Measurements from ENCODE around the gene OPA3.

OPA3 gene

GRCh38 chr19:45528149-45528743 is 56.4 kb downstream of the OPA3 start:
- no peaks in the 10 kb centered on the region for H3F3A ChIP-seq (ENCODE audit: insufficient read depth, low read length)
- no peak overlapping the region for H3K9ac ChIP-seq (ENCODE audit: low read length)
- no peak overlapping the region for H2AFZ ChIP-seq (ENCODE audit: low read length)
- H3K4me2 ChIP-seq (ENCODE audit: low read length): no peak overlapping the region
- H4K20me1 ChIP-seq (ENCODE audit: insufficient read depth, low read length): no peaks in the 10 kb centered on the region
- H3K27ac ChIP-seq (ENCODE audit: low read depth, low read length, poor library complexity, severe bottlenecking): no peak overlapping the region
- peaks cover 48% of the 10 kb centered on the region for H3K36me3 ChIP-seq (ENCODE audit: insufficient read depth, low read length)
- H3K9me2 ChIP-seq (ENCODE audit: low read depth, low read length): no peaks in the 10 kb centered on the region
- no peaks in the 10 kb centered on the region for H3K4me1 ChIP-seq (ENCODE audit: insufficient read depth, low read length, severe bottlenecking)
- H3K4me3 ChIP-seq (ENCODE audit: low read depth, low read length, poor library complexity, severe bottlenecking): no peak overlapping the region
- H3K27me3 ChIP-seq (ENCODE audit: insufficient read depth, low read length): no peaks in the 10 kb centered on the region
- no peak for TF ChIP-seq CTCF (IDR thresholded peaks at IDR 0.05; ENCODE audit: low read length)
- TF ChIP-seq EZH2 (IDR thresholded peaks at IDR 0.05; ENCODE audit: borderline replicate concordance, low read length): no peak
- H3K9me3 ChIP-seq (ENCODE audit: low read length): no peaks in the 10 kb centered on the region
- H3K79me2 ChIP-seq (ENCODE audit: insufficient read depth, low read length): no peaks in the 10 kb centered on the region

- H3K9me3 ChIP-seq (ENCODE audit: low read length): no peaks in the 10 kb centered on the region
- no peak overlapping the region for H3K4me3 ChIP-seq (ENCODE audit: low read depth, low read length, poor library complexity, severe bottlenecking)
- H3K27me3 ChIP-seq (ENCODE audit: insufficient read depth, low read length): no peaks in the 10 kb centered on the region
- no peaks in the 10 kb centered on the region for H4K20me1 ChIP-seq (ENCODE audit: insufficient read depth, low read length)
- H3K4me1 ChIP-seq (ENCODE audit: insufficient read depth, low read length, severe bottlenecking): no peaks in the 10 kb centered on the region
- no peaks in the 10 kb centered on the region for H3F3A ChIP-seq (ENCODE audit: insufficient read depth, low read length)
- no peak overlapping the region for H3K9ac ChIP-seq (ENCODE audit: low read length)
- no peak overlapping the region for H3K27ac ChIP-seq (ENCODE audit: low read depth, low read length, poor library complexity, severe bottlenecking)
- H3K9me2 ChIP-seq (ENCODE audit: low read depth, low read length): no peaks in the 10 kb centered on the region
- H3K36me3 ChIP-seq (ENCODE audit: insufficient read depth, low read length): peaks cover 48% of the 10 kb centered on the region
- H3K79me2 ChIP-seq (ENCODE audit: insufficient read depth, low read length): no peaks in the 10 kb centered on the region
- H3K4me2 ChIP-seq (ENCODE audit: low read length): no peak overlapping the region
- TF ChIP-seq EZH2 (IDR thresholded peaks at IDR 0.05; ENCODE audit: borderline replicate concordance, low read length): no peak
- TF ChIP-seq CTCF (IDR thresholded peaks at IDR 0.05; ENCODE audit: low read length): no peak
- H2AFZ ChIP-seq (ENCODE audit: low read length): no peak overlapping the region
Observed at GRCh38 chr19:45527731-45528130, 56.9 kb downstream of the OPA3 start.

- Histone ChIP-seq H4K20me1 (ENCODE audit: insufficient read depth, low read length) (no peaks in the 10 kb centered on the region), H3F3A (ENCODE audit: insufficient read depth, low read length) (no peaks in the 10 kb centered on the region), H2AFZ (ENCODE audit: low read length) (no peak overlapping the region), H3K79me2 (ENCODE audit: insufficient read depth, low read length) (no peaks in the 10 kb centered on the region), H3K4me2 (ENCODE audit: low read length) (no peak overlapping the region), H3K9me2 (ENCODE audit: low read depth, low read length) (no peaks in the 10 kb centered on the region), H3K27ac (ENCODE audit: low read depth, low read length, poor library complexity, severe bottlenecking) (no peak overlapping the region), H3K27me3 (ENCODE audit: insufficient read depth, low read length) (no peaks in the 10 kb centered on the region), H3K36me3 (ENCODE audit: insufficient read depth, low read length) (peaks cover 49% of the 10 kb centered on the region), H3K9ac (ENCODE audit: low read length) (no peak overlapping the region), H3K9me3 (ENCODE audit: low read length) (no peaks in the 10 kb centered on the region), H3K4me1 (ENCODE audit: insufficient read depth, low read length, severe bottlenecking) (no peaks in the 10 kb centered on the region), H3K4me3 (ENCODE audit: low read depth, low read length, poor library complexity, severe bottlenecking) (no peak overlapping the region)
- TF ChIP-seq EZH2 (IDR thresholded peaks at IDR 0.05; ENCODE audit: borderline replicate concordance, low read length): no peak
- TF ChIP-seq CTCF (IDR thresholded peaks at IDR 0.05; ENCODE audit: low read length): no peak
Observed at GRCh38 chr19:45526971-45527370, 57.6 kb downstream of the OPA3 start.

All from OCI-LY1 (cell line).